K562 (cell line): Measurements from ENCODE around the gene CCDC136. TPM values are rescaled to one million over a fixed set of nuclear protein-coding genes. Genes with fewer than 3 reads are reported as not detected.

Experiments used
- ATAC-seq: fragments of 200-7000 bp; cut with Tn5 transposase; 3 replicates; pipeline ENCODE4 v1.9.1; 2020; ENCODE audit warnings: moderate library complexity
- BruUV-seq: library from RNA; stranded (reverse); fragments of 400-500 nt; replicated peaks from 2 replicates; lab custom pipeline; 2021; lab: Mats Ljungman, UMichigan
- CTCF ChIA-PET: fragments of 300-600 bp; formaldehyde crosslinking; extraction: SDS; loops from one replicate; lab custom pipeline; 2021; ENCODE audit warnings: low intra/inter-chr PET ratio; lab: Yijun Ruan, JAX
- POLR2A ChIA-PET: fragments of 300-600, 350-650 bp; sonication (Branson Sonifier 250); formaldehyde crosslinking; extraction: SDS; loops from one replicate; lab custom pipeline; 2021; ENCODE audit warnings: antibody characterized with exemption, inconsistent platforms; lab: Yijun Ruan, JAX
- DNase-seq, 4 experiments: peaks; one replicate each; pipeline versions ENCODE4 v3.0.0 to v3.0.0-alpha.2; 2011 to 2018; ENCODE audit warnings: low spot score in 3 of 4, mixed read lengths in 3 of 4; ENCODE audit errors: extremely low read depth in 1 of 4
- FAIRE-seq: peaks from 2 replicates; lab custom pipeline; 2011; peaks lifted over from hg19 to GRCh38; lab: Jason Lieb, UNC
- H2AFZ ChIP-seq: 2 replicates; pipeline ENCODE4 v1.6.0; 2011; ENCODE audit warnings: low read depth, low read length, control low read depth, inconsistent platforms
- H3K27ac ChIP-seq: fragments of 200-600 bp; 3 replicates; pipeline ENCODE4 v1.8.0; 2011; ENCODE audit warnings: low read depth, mild to moderate bottlenecking, control low read depth, inconsistent platforms, low read length, moderate library complexity, mixed read lengths; ENCODE audit errors: extremely low read depth
- H3K27me3 ChIP-seq, 2 experiments: fragments of 300-600 bp in 1 of 2; 2 replicates in 1 of 2; 3 replicates in 1 of 2; pipeline versions ENCODE4 v1.6.0 to v1.8.0; 2011; ENCODE audit warnings: inconsistent platforms in 2 of 2, low read length in 2 of 2, mild to moderate bottlenecking in 1 of 2, mixed read lengths in 1 of 2, moderate library complexity in 1 of 2; ENCODE audit not compliant: control insufficient read depth in 2 of 2, insufficient read depth in 2 of 2
- H3K36me3 ChIP-seq: fragments of 300-600 bp; 3 replicates; pipeline ENCODE4 v1.8.0; 2011; ENCODE audit warnings: mild to moderate bottlenecking, low read length, inconsistent platforms; ENCODE audit not compliant: control insufficient read depth, insufficient read depth
- H3K4me1 ChIP-seq, 2 experiments: fragments of 200-600 bp in 1 of 2; replicated peaks in 1 of 2; 2 replicates in 1 of 2; 3 replicates in 1 of 2; pipeline versions ENCODE4 v1.5.1 to v1.8.0; 2011; ENCODE audit warnings: inconsistent platforms in 2 of 2, low read length in 2 of 2, mild to moderate bottlenecking in 1 of 2, mixed read lengths in 1 of 2, moderate library complexity in 1 of 2; ENCODE audit not compliant: control insufficient read depth in 2 of 2, insufficient read depth in 2 of 2
- H3K4me2 ChIP-seq: 2 replicates; pipeline ENCODE4 v1.6.1; 2011; ENCODE audit warnings: low read length, control low read depth, inconsistent platforms, mixed read lengths; ENCODE audit not compliant: insufficient read depth
- H3K4me3 ChIP-seq: fragments of 200-600 bp; sonication (generic), shearing (Covaris generic); 2 replicates; pipeline ENCODE4 v1.5.1; 2016; ENCODE audit warnings: control low read depth, inconsistent platforms
- H3K79me2 ChIP-seq: fragments of 200-600 bp; 3 replicates; pipeline ENCODE4 v1.8.0; 2011; ENCODE audit warnings: low read length, inconsistent platforms; ENCODE audit not compliant: control insufficient read depth, insufficient read depth
- H3K9ac ChIP-seq, 2 experiments: 2 replicates each; pipeline versions ENCODE4 v1.6.0 to v1.6.1; 2011; ENCODE audit warnings: low read depth in 2 of 2, low read length in 2 of 2, control low read depth in 1 of 2, inconsistent platforms in 1 of 2, mild to moderate bottlenecking in 1 of 2, mixed read lengths in 1 of 2; ENCODE audit not compliant: insufficient read depth in 1 of 2
- H3K9me1 ChIP-seq: one replicate; pipeline ENCODE4 v1.6.0; 2011; ENCODE audit warnings: inconsistent platforms, mild to moderate bottlenecking, low read length, moderate library complexity; ENCODE audit not compliant: control insufficient read depth, insufficient read depth
- H3K9me3 ChIP-seq: replicated peaks from 2 replicates; pipeline ENCODE4 v1.5.1; 2011; ENCODE audit warnings: low read depth, low read length, inconsistent platforms; ENCODE audit not compliant: control insufficient read depth, insufficient read depth
- H4K20me1 ChIP-seq: replicated peaks from 2 replicates; pipeline ENCODE4 v1.6.1; 2011; ENCODE audit warnings: low read length, inconsistent platforms, mixed read lengths; ENCODE audit not compliant: control insufficient read depth, insufficient read depth
- AFF4 ChIP-seq: sonication (generic); formaldehyde crosslinking; IDR thresholded peaks from 2 replicates; pipeline ENCODE4 v1.8.0; 2023; ENCODE audit warnings: mild to moderate bottlenecking, missing genetic modification reagents
- KDM1A ChIP-seq, 2 experiments: fragments of 450-650 bp; IDR thresholded peaks; 2 replicates each; pipeline ENCODE4 v1.6.1; 2016; ENCODE audit warnings: mild to moderate bottlenecking in 2 of 2
- MAFF ChIP-seq: IDR thresholded peaks from 2 replicates; pipeline ENCODE4 v1.6.1; 2012; ENCODE audit warnings: low read length, improper control_type of control experiment
- SAFB2 ChIP-seq: fragments of 200-400 bp; formaldehyde crosslinking; IDR thresholded peaks from 2 replicates; pipeline ENCODE4 v1.6.1; 2018; ENCODE audit warnings: borderline replicate concordance, low read length, low read depth, moderate library complexity; ENCODE audit not compliant: severe bottlenecking
- SREBF1 ChIP-seq: fragments of 150-350 bp; IDR thresholded peaks from 2 replicates; pipeline ENCODE4 v1.6.1; 2014; ENCODE audit warnings: antibody characterized with exemption, low read depth, low read length, borderline replicate concordance
- ZFP36 ChIP-seq: fragments of 150-350 bp; IDR thresholded peaks from 2 replicates; pipeline ENCODE4 v1.6.1; 2018; ENCODE audit warnings: low read length, low read depth; ENCODE audit not compliant: partially characterized antibody
- ZNF133 ChIP-seq: fragments of 250-450 bp; sonication (Bioruptor Pico); IDR thresholded peaks from 2 replicates; pipeline ENCODE4 v1.4.0; 2020; ENCODE audit warnings: mild to moderate bottlenecking
- ZNF175 ChIP-seq: fragments of 200-800 bp; sonication (Bioruptor generic); IDR thresholded peaks from 2 replicates; pipeline ENCODE4 v1.6.1; 2016; ENCODE audit warnings: low read depth, mild to moderate bottlenecking, missing genetic modification characterization, missing compliant biosample characterization
- ZNF197 ChIP-seq: fragments of 200-800 bp; sonication (Bioruptor generic); IDR thresholded peaks from 2 replicates; pipeline ENCODE4 v1.6.1; 2016; ENCODE audit warnings: low read depth, missing genetic modification characterization, missing compliant biosample characterization
- ZNF277 ChIP-seq: fragments of 250-450 bp; sonication (Bioruptor Pico); IDR thresholded peaks from 2 replicates; pipeline ENCODE4 v1.8.0; 2022; ENCODE audit warnings: inconsistent platforms, mild to moderate bottlenecking, moderate library complexity, borderline replicate concordance
- WGBS: fragments of 100-300 bp; shearing (Covaris generic); methylation state at CpG from one replicate; pipeline ENCODE4 v1.1.6; 2016; ENCODE audit warnings: low coverage, mixed read lengths; ENCODE audit not compliant: insufficient coverage; ENCODE audit errors: missing lambda C conversion rate; 5-methylcytosine and 5-hydroxymethylcytosine counted together
- in situ Hi-C: fragments of 300-500 bp; cut with MboI; formaldehyde crosslinking; loops from 4 replicates; pipeline ENCODE4 v1.15.0; 2018; ENCODE audit warnings: inconsistent platforms, mixed read lengths
- intact Hi-C: fragments of 100-400 bp; cut with micrococcal nuclease; formaldehyde crosslinking; loops from 2 replicates; pipeline ENCODE4 v1.14.2; 2022
- polyA plus RNA-seq, 8 experiments: library from polyadenylated mRNA; depleted of rRNA in 4 of 8; stranded (reverse) in 5 of 8; unstranded in 3 of 8; fragments of >200 nt; fragmentation: Nextera tagmentation in 2 of 8; fragmentation: Illumina TruSeq in 1 of 8; extraction: Ambion mirVana in 2 of 8; extraction: Trizol in 1 of 8; gene quantifications; 2 replicates each; pipeline versions ENCODE4 v1.2.1 to v1.2.3, GENCODE V29; 2011 to 2014; ENCODE audit warnings: inconsistent platforms in 1 of 8, missing spikeins in 1 of 8
- total RNA-seq, 7 experiments: library from RNA; depleted of rRNA in 6 of 7; stranded (reverse); fragments of >200 nt in 6 of 7; fragmentation: Illumina TruSeq in 2 of 7; extraction: Trizol in 2 of 7; gene quantifications; 2 replicates each; pipeline versions ENCODE4 v1.2.1 to v1.2.3, GENCODE V29; 2011 to 2021; ENCODE audit warnings: low replicate concordance in 1 of 7
- TF ChIP-seq, protein P1 (sequence below): fragments of 150-350 bp; IDR thresholded peaks from 2 replicates; pipeline ENCODE4 v1.6.1; 2014; ENCODE audit warnings: low read depth, mild to moderate bottlenecking, low read length, borderline replicate concordance

CCDC136 gene
- total and polyA plus RNA-seq, 9 of the 15 experiments (the other 6 are each of a cell fraction or from before 2014, with no cell fraction given): 2.4 to 40.8 (median 26.5) TPM

DNA sequence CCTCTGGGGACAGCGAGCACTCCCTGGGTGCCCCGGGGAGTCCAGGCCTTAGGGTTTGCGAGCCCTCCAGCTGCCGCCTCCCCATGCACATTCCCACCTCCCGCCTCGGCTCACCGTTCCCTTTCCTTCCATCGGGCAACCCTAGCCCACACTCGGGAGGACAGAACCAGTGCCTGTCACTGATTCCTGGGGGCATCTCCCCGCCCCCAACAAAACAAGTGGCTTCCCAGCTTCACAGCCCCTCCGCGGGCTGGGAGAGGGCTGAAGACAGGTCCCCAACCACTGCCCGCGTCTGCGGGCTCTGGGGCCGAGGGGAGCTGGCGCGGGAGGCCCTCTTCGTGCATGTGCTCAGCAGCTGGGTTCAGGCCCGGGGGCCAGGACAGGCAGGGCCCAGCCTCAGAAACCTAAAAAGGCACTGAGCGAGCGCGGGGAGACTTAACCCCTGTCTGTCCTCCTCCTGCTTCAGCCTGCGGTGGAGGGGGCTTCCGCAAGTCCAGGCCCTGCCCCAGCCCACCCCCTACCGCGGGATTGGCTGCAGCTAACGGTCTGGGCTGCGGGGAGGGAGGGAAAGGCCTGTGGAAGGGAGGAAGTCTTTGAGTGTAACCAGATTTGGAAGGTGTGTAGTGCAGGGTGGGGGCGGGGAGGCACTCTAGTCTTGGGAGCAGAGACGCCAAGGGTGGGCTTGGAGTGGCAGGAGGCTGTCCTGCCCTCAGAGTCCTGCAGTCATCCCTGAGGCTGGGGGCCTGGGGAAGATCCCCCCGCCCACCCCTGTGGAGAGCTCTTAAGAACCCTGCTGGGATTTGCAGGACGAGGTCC is 39.6 kb downstream of the CCDC136 start:
- FAIRE-seq (peak; percentile 91), ATAC-seq (peak; percentile 64), DNase-seq (peak; percentile 90 to 95 (median 92))
- Histone ChIP-seq H3K4me2 (peak overlapping the region; percentile 97), H3K9ac (peak overlapping the region; percentile 91 to 95), H3K36me3 (peaks cover 36% of the 10 kb centered on the region; the same call in 2 of the 3 replicates), H3K4me1 (peaks cover 46 to 75% of the 10 kb centered on the region in 2 experiments), H3K27me3 (no peaks in the 10 kb centered on the region), H3K79me2 (peaks cover 50% of the 10 kb centered on the region), H2AFZ (peak overlapping the region; percentile 10), H3K4me3 (peak overlapping the region; percentile 66), H3K27ac (peak overlapping the region; percentile 90), H4K20me1 (0 out of 2 replicates have a peak, but pooled peaks cover 4% of the 10 kb centered on the region), H3K9me3 (no peaks in the 10 kb centered on the region), H3K9me1 (no peaks in the 10 kb centered on the region)
- intact Hi-C loops (no loop called here), in situ Hi-C loops (no loop called here)
- TSS peak; percentile 79 for BruUV-seq
- ChIA-PET CTCF (no interaction called here), POLR2A (interaction anchor here (0.6 to 4.3 kb wide), 19 partner anchors 9 to 1121 kb away, joined by 3 to 39 read pairs (median 5); partner anchors contain the start of gene CALU)
- WGBS: 1% methylated on average over 31 of the region's 33 CpGs
- peak; percentile 79 to 85 for TF ChIP-seq KDM1A (IDR thresholded peaks at IDR 0.05)
- TF ChIP-seq SREBF1: no peak
- no peak for TF ChIP-seq AFF4
- TF ChIP-seq MAFF: no peak
- TF ChIP-seq ZFP36: no peak
- TF ChIP-seq ZNF175 (CRISPR knock-in tag): no peak
- 0 out of 2 replicates have a peak, but pooled peaks have one; percentile 26 for TF ChIP-seq ZNF197 (CRISPR knock-in tag)
- TF ChIP-seq ZNF277 (CRISPR knock-in tag): no peak
- no peak for TF ChIP-seq ZNF133 (CRISPR knock-in tag)
- TF ChIP-seq, protein P1, sequence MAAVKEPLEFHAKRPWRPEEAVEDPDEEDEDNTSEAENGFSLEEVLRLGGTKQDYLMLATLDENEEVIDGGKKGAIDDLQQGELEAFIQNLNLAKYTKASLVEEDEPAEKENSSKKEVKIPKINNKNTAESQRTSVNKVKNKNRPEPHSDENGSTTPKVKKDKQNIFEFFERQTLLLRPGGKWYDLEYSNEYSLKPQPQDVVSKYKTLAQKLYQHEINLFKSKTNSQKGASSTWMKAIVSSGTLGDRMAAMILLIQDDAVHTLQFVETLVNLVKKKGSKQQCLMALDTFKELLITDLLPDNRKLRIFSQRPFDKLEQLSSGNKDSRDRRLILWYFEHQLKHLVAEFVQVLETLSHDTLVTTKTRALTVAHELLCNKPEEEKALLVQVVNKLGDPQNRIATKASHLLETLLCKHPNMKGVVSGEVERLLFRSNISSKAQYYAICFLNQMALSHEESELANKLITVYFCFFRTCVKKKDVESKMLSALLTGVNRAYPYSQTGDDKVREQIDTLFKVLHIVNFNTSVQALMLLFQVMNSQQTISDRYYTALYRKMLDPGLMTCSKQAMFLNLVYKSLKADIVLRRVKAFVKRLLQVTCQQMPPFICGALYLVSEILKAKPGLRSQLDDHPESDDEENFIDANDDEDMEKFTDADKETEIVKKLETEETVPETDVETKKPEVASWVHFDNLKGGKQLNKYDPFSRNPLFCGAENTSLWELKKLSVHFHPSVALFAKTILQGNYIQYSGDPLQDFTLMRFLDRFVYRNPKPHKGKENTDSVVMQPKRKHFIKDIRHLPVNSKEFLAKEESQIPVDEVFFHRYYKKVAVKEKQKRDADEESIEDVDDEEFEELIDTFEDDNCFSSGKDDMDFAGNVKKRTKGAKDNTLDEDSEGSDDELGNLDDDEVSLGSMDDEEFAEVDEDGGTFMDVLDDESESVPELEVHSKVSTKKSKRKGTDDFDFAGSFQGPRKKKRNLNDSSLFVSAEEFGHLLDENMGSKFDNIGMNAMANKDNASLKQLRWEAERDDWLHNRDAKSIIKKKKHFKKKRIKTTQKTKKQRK: no peak
- TF ChIP-seq SAFB2: no peak
